ENCODE results near the gene REEP6.
"Not testable (repeated sequence)": the region's sequence is repeated elsewhere in the genome, so short reads cannot be mapped to it uniquely, and the experiment has no call there.

The REEP6 gene

GRCh38 chr19:1524287-1524971 lies 33.4 kb downstream of the REEP6 start:
- no peak for DNase-seq (ENCODE audit: low spot score)

GRCh38 chr19:1524972-1525325 lies 34.0 kb downstream of the REEP6 start:
- no peak for DNase-seq (ENCODE audit: low spot score)

GRCh38 chr19:1525343-1525742 lies 34.4 kb downstream of the REEP6 start:
- no peak for DNase-seq (ENCODE audit: low spot score)

- DNase-seq (ENCODE audit: low spot score) = no peak
These were observed 35.2 kb downstream of the REEP6 start for GRCh38 chr19:1526066-1526778.

- no peak for DNase-seq (ENCODE audit: low spot score)
These were observed 36.1 kb downstream of the REEP6 start for GRCh38 chr19:1526979-1527649.

GRCh38 chr19:1527650-1528309 lies 36.8 kb downstream of the REEP6 start:
- DNase-seq (ENCODE audit: low spot score) = no peak

- DNase-seq (ENCODE audit: low spot score) = no peak
These were observed 37.8 kb downstream of the REEP6 start for GRCh38 chr19:1528596-1529429.

GRCh38 chr19:1529430-1529816 lies 38.4 kb downstream of the REEP6 start:
- no peak for DNase-seq (ENCODE audit: low spot score)

GRCh38 chr19:1530856-1531255 lies 39.9 kb downstream of the REEP6 start:
- DNase-seq (ENCODE audit: low spot score) = not testable (repeated sequence)

GRCh38 chr19:1531587-1531986 lies 40.6 kb downstream of the REEP6 start:
- no peak for DNase-seq (ENCODE audit: low spot score)

- DNase-seq (ENCODE audit: low spot score) = no peak
These were observed 41.0 kb downstream of the REEP6 start for GRCh38 chr19:1532003-1532402.

GRCh38 chr19:1533510-1534150 lies 42.6 kb downstream of the REEP6 start:
- DNase-seq (ENCODE audit: low spot score) = no peak

GRCh38 chr19:1534972-1535371 lies 44.0 kb downstream of the REEP6 start:
- no peak for DNase-seq (ENCODE audit: low spot score)

GRCh38 chr19:1535699-1536098 lies 44.7 kb downstream of the REEP6 start:
- DNase-seq (ENCODE audit: low spot score) = not testable (repeated sequence)

GRCh38 chr19:1538978-1539377 lies 48.0 kb downstream of the REEP6 start:
- DNase-seq (ENCODE audit: low spot score) = no peak

- DNase-seq (ENCODE audit: low spot score) = not testable (repeated sequence)
These were observed 48.8 kb downstream of the REEP6 start for GRCh38 chr19:1539749-1540148.

GRCh38 chr19:1540365-1540925 lies 49.5 kb downstream of the REEP6 start:
- no peak for DNase-seq (ENCODE audit: low spot score)

All from RKO (cell line).